ENCODE data around the gene PADI1. TPM values are rescaled to one million over a fixed set of nuclear protein-coding genes. Genes with fewer than 3 reads are reported as not detected.

The PADI1 gene
- total RNA-seq, 1 experiment from 2014 or later = 0.24 TPM

GRCh38 chr1:17278996-17279830, 74.3 kb downstream of the PADI1 start:
- Mint-ChIP-seq H3K4me3 (no peak overlapping the region; a peak in 1 of 5 replicates), H3K36me3 (ENCODE audit: insufficient read depth in 1 of 3, low read depth in 3 of 3) (no peaks in the 10 kb centered on the region), H3K9me3 (no peaks in the 10 kb centered on the region), H3K27me3 (ENCODE audit: low read depth) (peaks cover 5% of the 10 kb centered on the region), H3K27ac (no peak overlapping the region), H3K4me1 (peaks cover 0 to 3% of the 10 kb centered on the region in 2 experiments; a peak in 1 of 4 replicates)
- no peak overlapping the region for H3K14ac ChIP-seq (ENCODE audit: insufficient read depth, low read length)
- no peak overlapping the region for H3K23ac ChIP-seq (ENCODE audit: insufficient read length, low read depth, low read length)
- H2BK120ac ChIP-seq (ENCODE audit: low read depth, low read length, poor library complexity, severe bottlenecking) = no peak overlapping the region
- no peaks in the 10 kb centered on the region for H3K79me1 ChIP-seq (ENCODE audit: insufficient read depth, low read depth, low read length, poor library complexity, severe bottlenecking)
- no peak overlapping the region for H3T11ph ChIP-seq (ENCODE audit: low read length)
- no peaks in the 10 kb centered on the region; the same call in 1 of the 2 replicates for H3K27me3 ChIP-seq (ENCODE audit: insufficient read depth, low read length)
- no peaks in the 10 kb centered on the region for H3K9me3 ChIP-seq (ENCODE audit: control insufficient read depth, low read depth, low read length)
- no peak overlapping the region for H3K27ac ChIP-seq (ENCODE audit: insufficient read length, low read depth, low read length)
- H2BK15ac ChIP-seq (ENCODE audit: low read depth, low read length) = no peak overlapping the region
- H2BK20ac ChIP-seq (ENCODE audit: low read depth, low read length, poor library complexity, severe bottlenecking) = no peak overlapping the region
- DNase-seq = no peak
- no peak overlapping the region for H3K4me2 ChIP-seq (ENCODE audit: insufficient read depth, insufficient read length, low read length)
- no peak overlapping the region for H4K91ac ChIP-seq (ENCODE audit: insufficient read length, low read depth, low read length)
- no peak overlapping the region for H2BK12ac ChIP-seq (ENCODE audit: insufficient read length, low read depth, low read length)
- H3K4ac ChIP-seq (ENCODE audit: low read depth, low read length) = no peak overlapping the region
- H3K23me2 ChIP-seq (ENCODE audit: insufficient read length, low read depth, low read length, poor library complexity, severe bottlenecking) = no peaks in the 10 kb centered on the region
- H2BK5ac ChIP-seq (ENCODE audit: insufficient read length, low read length) = no peak overlapping the region
- H4K8ac ChIP-seq (replicated peaks; ENCODE audit: insufficient read length, low read depth, low read length) = no peak overlapping the region
- H4K5ac ChIP-seq (ENCODE audit: insufficient read length, low read depth, low read length) = no peak overlapping the region
- H3K79me2 ChIP-seq (ENCODE audit: insufficient read depth, low read length) = no peaks in the 10 kb centered on the region
- H3K56ac ChIP-seq (ENCODE audit: insufficient read length, low read depth, low read length) = no peak overlapping the region
- WGBS (ENCODE audit: extremely low coverage, insufficient read length, low lambda C conversion rate) = no CpG with 5 or more reads among the region's 14 CpGs
- no peak for TF ChIP-seq CTCF (conservative IDR thresholded peaks at IDR 0.05)
- H2AK5ac ChIP-seq (ENCODE audit: insufficient read length, low read length) = no peak overlapping the region
- no peak overlapping the region for H3K18ac ChIP-seq (ENCODE audit: insufficient read length, low read depth, low read length)
- no peak overlapping the region for H2AFZ ChIP-seq (ENCODE audit: low read length)
- no peaks in the 10 kb centered on the region for H4K20me1 ChIP-seq (ENCODE audit: control insufficient read depth, insufficient read depth, insufficient read length)
- H3K4me1 ChIP-seq (ENCODE audit: insufficient read depth, low read length) = no peaks in the 10 kb centered on the region
- H3K9ac ChIP-seq (ENCODE audit: extremely low read depth, insufficient read length, low read length) = no peak overlapping the region

All from H9 (cell line).